Activated CD8-positive, alpha-beta memory T cell treated with anti-CD3 and anti-CD28 coated beads for 48 hours (primary cell): Measurements from ENCODE around the gene HNRNPU.

Experiments used
- DNase-seq, 3 experiments: peaks; one replicate each; pipeline ENCODE4 v3.0.0-alpha.2; 2020; ENCODE audit warnings: low read depth in 2 of 3, low spot score in 2 of 3

The HNRNPU gene

DNA sequence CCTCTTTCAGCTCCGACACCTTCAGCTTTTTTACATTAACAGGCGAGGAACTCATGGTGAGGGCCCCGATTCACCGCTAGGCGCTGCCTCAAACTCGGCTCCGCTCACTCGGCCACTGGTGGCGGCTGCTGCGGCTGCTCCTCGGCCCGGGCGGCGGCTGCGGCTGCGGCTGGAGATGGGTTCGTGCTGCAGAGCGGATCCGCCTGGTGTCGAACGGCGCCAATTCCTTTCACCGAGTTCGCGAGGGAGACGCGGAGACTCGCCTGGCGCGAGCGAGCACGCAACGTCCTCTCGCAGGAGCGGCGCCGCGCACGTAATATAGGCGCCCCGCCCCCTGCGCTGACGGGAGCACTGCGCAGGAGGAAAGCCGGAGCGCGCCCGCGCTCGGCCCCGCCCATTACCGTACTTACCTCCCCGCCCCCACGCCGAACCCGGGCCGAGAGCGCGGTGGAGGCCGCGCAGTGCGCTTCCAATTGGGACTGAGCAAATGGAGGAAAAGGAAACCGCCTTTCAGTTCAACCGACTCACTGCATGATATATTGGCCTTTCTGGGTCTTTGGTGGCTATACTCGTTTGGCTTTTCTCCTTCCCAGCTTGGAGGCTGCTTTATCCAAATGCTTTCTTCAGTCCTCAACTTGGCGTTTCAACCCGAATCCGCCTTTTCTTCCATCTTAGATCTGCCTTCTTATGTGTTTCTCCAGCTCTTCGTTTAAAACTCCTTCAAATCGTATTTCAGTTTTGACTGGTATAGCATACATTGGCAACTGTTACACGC, at the start of gene HNRNPU:
Gene HNRNPU, minus strand, starts transcription at position 291 of the 775 bp plus-strand sequence. Its CDS starts 236 bp downstream, at position 55.
- DNase-seq, result peak; percentile 87 to 93 (median 92)

DNA sequence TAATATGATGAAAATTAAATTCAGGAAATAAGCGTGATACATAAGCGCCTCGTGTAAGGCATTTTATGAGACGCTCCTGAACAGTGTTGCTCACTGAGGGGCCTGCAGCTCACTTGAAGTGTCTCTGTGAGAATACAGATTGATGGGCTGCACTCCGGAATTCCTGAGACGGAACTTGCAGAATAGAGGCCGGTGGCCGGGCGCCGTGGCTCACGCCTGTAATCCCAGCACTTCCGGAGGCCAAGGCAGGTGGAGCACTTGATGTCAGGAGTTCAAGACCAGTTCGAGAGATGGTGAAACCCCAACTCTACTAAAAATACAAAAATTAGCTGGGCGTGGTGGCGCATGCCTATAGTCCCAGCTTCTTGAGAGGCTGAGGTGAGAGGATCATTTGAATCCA, 49.5 kb upstream of the HNRNPU start:
- DNase-seq, result no peak

- DNase-seq, result no peak
Measured at GRCh38 chr1:244904119-244904518, 39.8 kb upstream of the HNRNPU start.

DNA sequence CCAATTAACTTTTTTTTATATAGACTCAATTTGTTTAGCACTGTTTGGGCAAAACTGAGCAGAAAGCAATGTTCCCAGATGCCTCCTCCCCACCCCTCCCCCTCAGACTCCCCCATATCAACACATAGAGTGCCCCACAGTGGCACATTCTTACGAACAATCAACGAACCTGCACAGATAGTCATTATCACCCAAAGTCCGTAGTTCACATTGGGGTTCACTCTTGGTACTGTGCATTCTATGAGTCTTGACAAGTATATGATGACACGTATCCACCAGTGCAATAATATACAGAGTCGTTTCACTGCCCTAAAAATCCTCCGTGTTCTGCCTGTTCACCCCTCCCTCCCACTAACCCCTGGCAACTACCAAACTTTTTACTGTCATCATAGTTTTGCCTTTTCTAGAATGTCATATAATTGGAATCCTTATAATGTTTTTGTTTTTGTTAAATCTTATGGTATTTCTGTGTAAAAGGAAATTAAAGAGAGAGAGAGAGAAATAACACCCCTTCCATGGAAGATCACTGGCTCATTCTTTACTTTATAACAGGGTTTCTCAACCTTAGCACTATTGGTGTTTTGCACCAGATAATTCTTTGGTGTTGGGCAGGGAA, 37.2 kb upstream of the HNRNPU start:
- no peak for DNase-seq

- no peak for DNase-seq
Measured at GRCh38 chr1:244897476-244898254, 33.3 kb upstream of the HNRNPU start.

DNA sequence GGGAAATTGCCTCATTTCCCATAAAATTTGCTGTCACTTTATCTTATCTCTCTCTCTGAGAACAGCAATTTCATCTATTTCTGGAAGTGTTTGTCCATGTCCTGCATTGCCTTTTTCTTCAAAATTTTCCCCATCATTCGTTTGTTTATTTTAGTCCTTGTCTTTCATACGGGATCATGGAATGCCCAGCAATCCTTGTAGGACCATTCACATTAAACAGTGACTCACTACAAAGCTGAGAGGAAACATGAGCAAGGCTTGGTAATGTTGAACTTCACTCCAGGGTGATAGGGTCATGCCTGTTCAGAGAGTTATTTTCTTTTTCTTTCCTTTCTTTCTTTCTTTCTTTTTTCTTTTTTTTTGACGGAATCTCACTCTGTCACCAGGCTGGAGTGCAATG, 32.2 kb upstream of the HNRNPU start:
- DNase-seq, result no peak

DNA sequence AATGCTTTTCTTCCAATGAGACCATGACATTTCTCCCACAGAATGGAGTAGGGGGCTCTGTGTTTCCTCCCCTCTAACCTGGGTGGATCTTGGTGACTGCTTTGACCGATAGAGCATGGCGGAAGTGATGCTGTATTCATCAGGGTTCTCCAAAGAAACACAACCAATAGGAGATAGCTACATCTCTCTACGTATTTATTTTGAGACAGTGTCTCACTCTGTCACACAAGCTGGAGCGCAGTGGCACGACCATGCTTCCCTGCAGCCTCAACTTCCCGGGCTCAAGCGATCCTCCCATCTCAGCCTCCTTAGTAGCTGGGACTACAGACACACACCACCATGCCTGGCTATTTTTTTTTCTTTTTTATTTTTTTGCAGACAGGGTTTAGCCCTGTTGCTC, 29.5 kb upstream of the HNRNPU start:
- no peak for DNase-seq

- no peak for DNase-seq
Measured at GRCh38 chr1:244887281-244887680, 22.9 kb upstream of the HNRNPU start.

DNA sequence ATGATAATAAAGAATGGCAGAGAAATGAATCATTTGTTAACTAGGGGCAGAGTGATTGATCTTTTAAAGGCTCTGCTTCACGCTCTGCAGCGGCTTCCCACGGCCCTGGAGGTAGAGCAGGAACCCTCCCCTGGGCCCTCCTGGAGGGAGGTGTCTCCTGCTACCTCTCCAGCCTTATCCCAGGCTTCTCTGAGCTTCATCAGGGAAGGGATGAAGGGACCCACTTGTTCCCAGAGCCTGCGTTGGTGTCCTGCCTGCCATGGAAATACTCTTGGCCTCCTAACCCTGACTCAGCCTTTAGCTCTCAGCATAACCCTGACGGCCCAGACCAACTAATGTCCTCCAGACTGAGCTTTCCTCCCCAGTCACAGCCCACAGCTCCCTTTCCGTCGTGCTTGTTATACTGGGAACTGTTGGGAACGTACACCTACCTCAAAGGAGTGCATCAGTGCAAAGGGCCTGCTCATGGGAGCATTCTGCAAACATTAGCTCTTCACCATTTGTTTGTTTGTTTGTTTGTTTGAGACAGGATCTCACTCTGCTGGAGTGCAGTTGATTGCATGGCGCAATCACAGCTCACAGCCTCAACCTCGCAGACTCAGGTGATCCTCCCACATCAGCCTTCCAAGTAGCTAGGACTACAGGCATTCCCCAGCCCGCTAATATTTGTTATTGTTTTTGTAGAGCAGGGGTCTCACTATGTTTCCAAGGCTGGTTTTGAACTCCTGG, 17.4 kb upstream of the HNRNPU start:
- DNase-seq, result no peak

GRCh38 chr1:244878681-244879080, 14.3 kb upstream of the HNRNPU start:
- DNase-seq, result no peak

GRCh38 chr1:244876228-244876910, 12.0 kb upstream of the HNRNPU start:
- DNase-seq, result no peak

DNA sequence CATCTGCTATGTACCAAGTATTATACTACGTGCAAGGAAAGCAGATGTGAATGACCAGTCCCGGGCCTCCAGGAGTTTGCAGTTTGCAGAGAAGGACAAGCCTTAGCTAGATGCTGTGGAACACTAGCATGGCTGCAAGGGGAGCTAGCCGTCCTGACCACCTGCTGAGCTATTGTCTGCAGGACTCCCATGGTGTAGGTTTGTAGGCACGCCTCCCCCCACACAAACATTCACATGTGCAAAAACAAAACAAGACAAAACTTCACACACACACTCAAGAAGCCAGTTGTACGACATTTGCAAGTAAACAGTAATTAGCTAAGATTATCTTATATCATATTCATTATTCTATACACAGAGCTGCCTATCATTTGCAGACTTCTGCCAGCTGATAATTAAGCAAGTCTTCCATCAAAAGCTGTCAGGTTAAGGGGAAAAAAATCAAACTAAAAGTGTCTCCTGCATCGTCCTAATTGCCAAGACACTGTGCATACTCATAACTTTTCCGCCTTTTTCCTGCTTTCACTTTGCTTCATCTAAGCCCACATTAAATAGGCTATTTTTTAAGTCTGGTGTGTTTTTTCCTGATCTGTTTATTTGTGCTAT, 10.7 kb upstream of the HNRNPU start:
- DNase-seq, result no peak

DNA sequence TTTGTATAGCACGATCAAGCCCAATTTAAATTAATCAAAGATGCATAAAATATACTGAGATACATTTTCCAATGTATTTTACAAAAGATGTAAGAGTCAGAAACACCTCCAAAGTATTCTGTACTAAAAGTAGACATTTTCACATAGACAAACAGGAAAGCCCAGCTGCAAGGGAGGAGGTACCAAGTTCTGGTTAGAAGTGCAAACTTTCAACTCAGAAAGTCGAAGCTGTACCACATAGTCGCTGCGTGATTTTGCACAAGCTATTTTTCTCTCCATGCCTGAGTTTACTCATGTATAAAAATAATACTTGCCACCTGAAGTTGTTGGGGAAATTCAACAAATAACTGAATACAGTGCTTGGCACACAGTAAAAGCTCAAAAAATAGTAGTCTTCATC, 5.6 kb upstream of the HNRNPU start:
- DNase-seq, result no peak

DNA sequence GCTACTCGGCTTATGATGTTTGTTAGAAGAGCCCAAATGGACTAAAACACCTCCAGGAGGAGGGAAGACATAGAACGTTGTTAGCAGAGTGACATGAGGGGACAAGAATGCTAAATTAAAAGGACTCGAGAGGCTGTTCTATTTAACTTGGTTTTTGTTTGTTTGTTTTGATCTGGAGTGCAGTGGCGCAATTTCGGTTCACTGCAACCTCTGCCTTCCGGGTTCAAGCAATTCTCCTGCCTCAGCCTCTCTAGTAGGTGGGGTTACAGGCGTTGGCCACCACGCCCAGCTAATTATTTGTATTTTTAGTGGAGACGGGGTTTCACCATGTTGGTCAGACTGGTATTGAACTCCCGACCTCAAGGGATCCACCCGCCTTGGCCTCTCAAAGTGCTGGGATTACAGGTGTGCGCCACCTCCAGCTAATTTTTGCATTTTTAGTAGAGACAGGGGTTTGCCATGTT, 5.1 kb upstream of the HNRNPU start:
- no peak for DNase-seq

GRCh38 chr1:244868484-244869363, 4.4 kb upstream of the HNRNPU start:
- DNase-seq, result no peak

DNA sequence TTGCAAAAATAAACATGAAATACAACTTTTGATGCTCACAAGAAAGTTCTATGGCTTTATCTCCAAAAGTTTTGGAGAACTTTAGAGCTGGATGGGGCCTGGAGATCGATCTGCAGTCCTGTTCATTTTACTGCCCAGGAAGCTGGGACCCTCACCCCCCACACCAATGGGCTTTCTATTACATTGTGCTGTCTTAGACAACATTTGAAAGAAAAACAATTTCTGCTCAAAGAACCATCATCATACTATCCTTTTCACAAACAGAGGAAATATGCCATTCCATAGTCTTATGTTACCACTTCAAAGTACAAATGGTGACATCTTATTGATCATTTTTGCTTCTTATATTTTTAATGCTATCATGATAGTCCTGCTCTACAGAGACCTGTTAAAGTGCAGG, 2.0 kb upstream of the HNRNPU start:
- no peak for DNase-seq

- no peak for DNase-seq
Measured at GRCh38 chr1:244865820-244866219, 1.5 kb upstream of the HNRNPU start.

- DNase-seq, result peak in 1 of 3 experiments; percentile 10
Measured at GRCh38 chr1:244865028-244865371, 657 bp upstream of the HNRNPU start.

DNA sequence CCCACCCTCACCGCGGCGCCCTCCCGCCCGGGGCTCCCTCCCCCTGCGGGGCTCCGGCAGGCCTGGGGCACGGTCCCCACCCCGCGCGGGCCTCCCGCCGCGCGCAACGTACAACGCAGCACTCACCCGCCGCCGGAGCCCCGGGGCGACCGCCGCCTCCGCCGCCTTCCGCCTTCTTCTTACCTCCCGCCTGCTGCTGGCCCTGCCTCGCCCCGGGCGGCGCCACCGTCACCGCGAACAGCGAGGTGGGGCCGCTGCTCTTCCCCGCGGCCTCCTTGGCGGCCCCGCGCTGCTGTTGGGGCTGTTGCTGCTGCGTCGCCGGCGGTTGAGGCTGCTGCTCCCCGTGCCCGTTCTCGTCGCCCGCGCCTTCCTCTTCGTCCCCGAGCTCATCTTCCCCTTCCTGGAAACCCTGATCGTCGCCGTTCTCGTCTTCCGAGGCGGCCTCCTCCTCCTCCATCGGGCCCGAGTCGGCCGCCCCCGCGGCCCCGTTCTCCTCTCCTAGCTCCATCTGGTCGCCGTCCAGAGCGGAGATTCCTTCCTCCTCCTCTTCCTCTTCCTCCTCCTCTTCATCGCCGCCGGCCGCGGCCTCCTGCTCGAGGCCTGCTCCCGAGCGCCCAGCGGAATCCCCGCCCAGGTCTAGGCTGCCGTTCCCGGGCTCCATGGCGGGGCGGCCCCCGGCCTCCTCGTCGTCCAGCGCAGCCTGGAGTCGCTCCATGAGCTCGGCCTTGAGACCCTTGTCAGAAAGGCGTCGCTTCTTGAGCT, 671 bp downstream of the HNRNPU start:
- DNase-seq, result peak in 2 of 3 experiments; percentile 10 to 26
